Measurements from ENCODE around the gene BDH1.

DNA sequence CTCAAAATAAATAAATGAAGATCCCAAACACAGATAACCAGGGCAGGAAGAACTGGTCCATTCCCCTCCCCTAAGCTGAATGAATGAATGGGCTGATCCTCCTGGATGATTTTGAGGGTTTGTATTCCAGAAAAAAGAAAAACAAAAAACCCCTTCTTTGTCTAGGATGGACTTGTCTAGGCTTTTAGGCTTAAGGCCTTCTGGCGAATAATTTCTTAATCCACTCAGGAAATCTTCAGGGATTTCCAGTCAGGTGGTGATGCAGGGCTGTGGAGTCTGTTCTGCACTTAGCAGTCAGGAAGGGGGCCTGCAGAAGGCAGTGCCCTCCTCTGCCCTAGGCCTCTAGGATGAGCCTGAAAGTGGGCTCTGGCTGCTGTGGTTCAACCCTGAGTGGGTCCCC, 52.1 kb downstream of the BDH1 start:
- TF ChIP-seq EZH2 (IDR thresholded peaks at IDR 0.05; ENCODE audit: low read length), result no peak
- TF ChIP-seq, protein P1, sequence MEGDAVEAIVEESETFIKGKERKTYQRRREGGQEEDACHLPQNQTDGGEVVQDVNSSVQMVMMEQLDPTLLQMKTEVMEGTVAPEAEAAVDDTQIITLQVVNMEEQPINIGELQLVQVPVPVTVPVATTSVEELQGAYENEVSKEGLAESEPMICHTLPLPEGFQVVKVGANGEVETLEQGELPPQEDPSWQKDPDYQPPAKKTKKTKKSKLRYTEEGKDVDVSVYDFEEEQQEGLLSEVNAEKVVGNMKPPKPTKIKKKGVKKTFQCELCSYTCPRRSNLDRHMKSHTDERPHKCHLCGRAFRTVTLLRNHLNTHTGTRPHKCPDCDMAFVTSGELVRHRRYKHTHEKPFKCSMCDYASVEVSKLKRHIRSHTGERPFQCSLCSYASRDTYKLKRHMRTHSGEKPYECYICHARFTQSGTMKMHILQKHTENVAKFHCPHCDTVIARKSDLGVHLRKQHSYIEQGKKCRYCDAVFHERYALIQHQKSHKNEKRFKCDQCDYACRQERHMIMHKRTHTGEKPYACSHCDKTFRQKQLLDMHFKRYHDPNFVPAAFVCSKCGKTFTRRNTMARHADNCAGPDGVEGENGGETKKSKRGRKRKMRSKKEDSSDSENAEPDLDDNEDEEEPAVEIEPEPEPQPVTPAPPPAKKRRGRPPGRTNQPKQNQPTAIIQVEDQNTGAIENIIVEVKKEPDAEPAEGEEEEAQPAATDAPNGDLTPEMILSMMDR (optimal IDR thresholded peaks at IDR 0.05 in 1 of 3, IDR thresholded peaks at IDR 0.05 in 1 of 3, conservative IDR thresholded peaks at IDR 0.05 in 1 of 3; ENCODE audit: extremely low read depth in 1 of 3, insufficient read depth in 2 of 3, low read length in 3 of 3), result no peak
